PC-3 (cell line): Measurements from ENCODE around the gene KCTD2.

ENCODE experiments used
- EZH2 ChIP-seq: fragments of 300-600 bp; sonication (generic); IDR thresholded peaks from one replicate; pipeline ENCODE4 v1.6.1; 2017; ENCODE audit warnings: antibody characterized with exemption, mild to moderate bottlenecking, low read length; ENCODE audit not compliant: unreplicated experiment
- EZH2phosphoT487 ChIP-seq: fragments of 300-600 bp; sonication (generic); IDR thresholded peaks from 2 replicates; pipeline ENCODE4 v1.6.1; 2018; ENCODE audit warnings: mild to moderate bottlenecking, antibody characterized with exemption, low read length, borderline replicate concordance

- no peak for TF ChIP-seq EZH2phosphoT487
- TF ChIP-seq EZH2: no peak
Measured at GRCh38 chr17:75109046-75109406, 62.0 kb downstream of the KCTD2 start.
